Memory B cell (primary cell): ENCODE data around the gene OR52L1.
"Not testable (repeated sequence)": the region's sequence is repeated elsewhere in the genome, so short reads cannot be mapped to it uniquely, and the experiment has no call there.

Experiments used
- ATAC-seq: fragments of 150-1000 bp; cut with Tn5 transposase; 2 replicates; pipeline ENCODE4 v1.10.0; 2021; ENCODE audit warnings: low read depth, mild to moderate bottlenecking, moderate library complexity
- DNase-seq, 2 donors: peaks; one replicate each; pipeline ENCODE4 v3.0.0; 2022; ENCODE audit warnings: low spot score in 2 of 2
- H3K27ac Mint-ChIP-seq: one replicate; pipeline ENCODE4 v1.8.0; 2022; ENCODE audit warnings: mild to moderate bottlenecking, moderate library complexity, mixed read lengths
- H3K27me3 Mint-ChIP-seq: one replicate; pipeline ENCODE4 v1.8.0; 2022; ENCODE audit warnings: mixed read lengths
- H3K36me3 Mint-ChIP-seq: one replicate; pipeline ENCODE4 v1.8.0; 2022; ENCODE audit warnings: mild to moderate bottlenecking, mixed read lengths
- H3K4me1 Mint-ChIP-seq: one replicate; pipeline ENCODE4 v1.8.0; 2022; ENCODE audit warnings: mixed read lengths
- H3K4me3 Mint-ChIP-seq: one replicate; pipeline ENCODE4 v1.8.0; 2022; ENCODE audit warnings: mild to moderate bottlenecking, moderate library complexity, mixed read lengths
- H3K9me3 Mint-ChIP-seq: one replicate; pipeline ENCODE4 v1.8.0; 2022; ENCODE audit warnings: mixed read lengths

Gene OR52L1

GRCh38 chr11:5983443-5983842, 3.3 kb downstream of the OR52L1 start:
- Mint-ChIP-seq H3K9me3 (peaks cover 3% of the 10 kb centered on the region), H3K4me1 (no peaks in the 10 kb centered on the region), H3K27ac (no peak overlapping the region), H3K27me3 (peaks cover 11% of the 10 kb centered on the region), H3K36me3 (no peaks in the 10 kb centered on the region), H3K4me3 (no peak overlapping the region)
- no peak for DNase-seq
- no peak for ATAC-seq

- no peak overlapping the region for H3K27ac Mint-ChIP-seq
- ATAC-seq (no peak), DNase-seq (no peak)
- no peaks in the 10 kb centered on the region for H3K27me3 Mint-ChIP-seq
- peaks cover 6% of the 10 kb centered on the region for H3K9me3 Mint-ChIP-seq
- no peak overlapping the region for H3K4me3 Mint-ChIP-seq
- H3K4me1 Mint-ChIP-seq, result no peaks in the 10 kb centered on the region
- no peaks in the 10 kb centered on the region for H3K36me3 Mint-ChIP-seq
Measured at GRCh38 chr11:5973530-5973929, 13.3 kb downstream of the OR52L1 start.

GRCh38 chr11:5968394-5968793, 18.4 kb downstream of the OR52L1 start, which contains the start of gene OR56A5:
Gene OR56A5, minus strand, starts transcription at chr11:5968494. Its CDS starts 0 bp downstream, at chr11:5968494.
- no peak within 1 kb of the TSS for H3K4me3 Mint-ChIP-seq
- no peak within 1 kb of the TSS for H3K27ac Mint-ChIP-seq
- DNase-seq (no peak), ATAC-seq (no peak)
- H3K36me3 Mint-ChIP-seq, result no peaks in the 10 kb centered on the region
- peaks cover 10% of the 10 kb centered on the region for H3K27me3 Mint-ChIP-seq
- H3K9me3 Mint-ChIP-seq, result peaks cover 9% of the 10 kb centered on the region
- H3K4me1 Mint-ChIP-seq, result no peaks in the 10 kb centered on the region

- H3K27me3 Mint-ChIP-seq, result peaks cover 10% of the 10 kb centered on the region
- H3K4me3 Mint-ChIP-seq, result no peak overlapping the region
- H3K27ac Mint-ChIP-seq, result no peak overlapping the region
- no peaks in the 10 kb centered on the region for H3K4me1 Mint-ChIP-seq
- no peaks in the 10 kb centered on the region for H3K36me3 Mint-ChIP-seq
- peaks cover 12% of the 10 kb centered on the region for H3K9me3 Mint-ChIP-seq
- ATAC-seq, result no peak
- no peak for DNase-seq
Measured at GRCh38 chr11:5967708-5968107, 19.1 kb downstream of the OR52L1 start.

GRCh38 chr11:5966958-5967357, 19.8 kb downstream of the OR52L1 start:
- DNase-seq, result no peak
- peaks cover 10% of the 10 kb centered on the region for H3K27me3 Mint-ChIP-seq

GRCh38 chr11:5960704-5961320, 26.0 kb downstream of the OR52L1 start:
- H3K4me3 Mint-ChIP-seq, H3K27me3 Mint-ChIP-seq, DNase-seq, H3K4me1 Mint-ChIP-seq, ATAC-seq, H3K36me3 Mint-ChIP-seq, H3K27ac Mint-ChIP-seq: not testable (repeated sequence)
- H3K9me3 Mint-ChIP-seq, result peaks cover 15% of the 10 kb centered on the region

More at GRCh38 chr11:5966958-5967357, 19.8 kb downstream of the OR52L1 start:
- ATAC-seq, result no peak
- Mint-ChIP-seq H3K27ac (no peak overlapping the region), H3K4me3 (no peak overlapping the region), H3K9me3 (peaks cover 13% of the 10 kb centered on the region), H3K36me3 (no peaks in the 10 kb centered on the region), H3K4me1 (no peaks in the 10 kb centered on the region)

GRCh38 chr11:5955586-5955985, 31.2 kb downstream of the OR52L1 start:
- H3K27me3 Mint-ChIP-seq, result no peaks in the 10 kb centered on the region

GRCh38 chr11:5941951-5942350, 44.8 kb downstream of the OR52L1 start, which contains the start of gene OR56A3:
Gene OR56A3, plus strand, starts transcription at chr11:5942251. Its CDS starts 5,096 bp downstream, at chr11:5947347.
- Mint-ChIP-seq H3K4me1 (no peaks in the 10 kb centered on the region), H3K9me3 (peaks cover 2% of the 10 kb centered on the region), H3K4me3 (no peak within 1 kb of the TSS), H3K27me3 (peaks cover 1% of the 10 kb centered on the region), H3K36me3 (no peaks in the 10 kb centered on the region), H3K27ac (no peak within 1 kb of the TSS)
- no peak for ATAC-seq
- DNase-seq, result no peak

More at GRCh38 chr11:5955586-5955985, 31.2 kb downstream of the OR52L1 start:
- Mint-ChIP-seq H3K36me3 (no peaks in the 10 kb centered on the region), H3K4me3 (no peak overlapping the region), H3K9me3 (peaks cover 2% of the 10 kb centered on the region), H3K4me1 (no peaks in the 10 kb centered on the region), H3K27ac (no peak overlapping the region)
- DNase-seq, result no peak
- no peak for ATAC-seq

GRCh38 chr11:5940748-5941147, 46.0 kb downstream of the OR52L1 start:
- peaks cover 1% of the 10 kb centered on the region for H3K27me3 Mint-ChIP-seq
- no peaks in the 10 kb centered on the region for H3K4me1 Mint-ChIP-seq
- no peak overlapping the region for H3K4me3 Mint-ChIP-seq
- H3K27ac Mint-ChIP-seq, result no peak overlapping the region
- no peak for ATAC-seq
- no peak for DNase-seq
- peaks cover 2% of the 10 kb centered on the region for H3K9me3 Mint-ChIP-seq
- H3K36me3 Mint-ChIP-seq, result no peaks in the 10 kb centered on the region

GRCh38 chr11:5938603-5938965, 48.2 kb downstream of the OR52L1 start:
- Mint-ChIP-seq H3K9me3 (peaks cover 2% of the 10 kb centered on the region), H3K4me3 (no peak overlapping the region), H3K4me1 (no peaks in the 10 kb centered on the region)

GRCh38 chr11:5937868-5938602, 48.8 kb downstream of the OR52L1 start:
- peaks cover 1% of the 10 kb centered on the region for H3K27me3 Mint-ChIP-seq

More at GRCh38 chr11:5938603-5938965, 48.2 kb downstream of the OR52L1 start:
- DNase-seq (no peak), ATAC-seq (no peak)
- Mint-ChIP-seq H3K27ac (no peak overlapping the region), H3K36me3 (no peaks in the 10 kb centered on the region), H3K27me3 (peaks cover 1% of the 10 kb centered on the region)

More at GRCh38 chr11:5937868-5938602, 48.8 kb downstream of the OR52L1 start:
- no peak overlapping the region for H3K4me3 Mint-ChIP-seq
- ATAC-seq, result no peak
- DNase-seq, result no peak
- H3K36me3 Mint-ChIP-seq, result no peaks in the 10 kb centered on the region
- peaks cover 2% of the 10 kb centered on the region for H3K9me3 Mint-ChIP-seq
- no peak overlapping the region for H3K27ac Mint-ChIP-seq
- H3K4me1 Mint-ChIP-seq, result no peaks in the 10 kb centered on the region
